K562 (cell line): ENCODE measurements around the gene LRRFIP2. TPM values are rescaled to one million over a fixed set of nuclear protein-coding genes. Genes with fewer than 3 reads are reported as not detected.

Source experiments
- ATAC-seq: fragments of 200-7000 bp; cut with Tn5 transposase; 3 replicates; pipeline ENCODE4 v1.9.1; 2020; ENCODE audit warnings: moderate library complexity
- BruUV-seq: library from RNA; stranded (reverse); fragments of 400-500 nt; replicated peaks from 2 replicates; lab custom pipeline; 2021; lab: Mats Ljungman, UMichigan
- CTCF ChIA-PET: fragments of 300-600 bp; formaldehyde crosslinking; extraction: SDS; loops from one replicate; lab custom pipeline; 2021; ENCODE audit warnings: low intra/inter-chr PET ratio; lab: Yijun Ruan, JAX
- POLR2A ChIA-PET: fragments of 300-600, 350-650 bp; sonication (Branson Sonifier 250); formaldehyde crosslinking; extraction: SDS; loops from one replicate; lab custom pipeline; 2021; ENCODE audit warnings: antibody characterized with exemption, inconsistent platforms; lab: Yijun Ruan, JAX
- DNase-seq, 4 experiments: peaks; one replicate each; pipeline versions ENCODE4 v3.0.0 to v3.0.0-alpha.2; 2011 to 2018; ENCODE audit warnings: low spot score in 3 of 4, mixed read lengths in 3 of 4; ENCODE audit errors: extremely low read depth in 1 of 4
- FAIRE-seq: peaks from 2 replicates; lab custom pipeline; 2011; peaks lifted over from hg19 to GRCh38; lab: Jason Lieb, UNC
- H2AFZ ChIP-seq: 2 replicates; pipeline ENCODE4 v1.6.0; 2011; ENCODE audit warnings: low read depth, low read length, control low read depth, inconsistent platforms
- H3K27ac ChIP-seq: fragments of 200-600 bp; 3 replicates; pipeline ENCODE4 v1.8.0; 2011; ENCODE audit warnings: low read depth, mild to moderate bottlenecking, control low read depth, inconsistent platforms, low read length, moderate library complexity, mixed read lengths; ENCODE audit errors: extremely low read depth
- H3K27me3 ChIP-seq, 2 experiments: fragments of 300-600 bp in 1 of 2; 2 replicates in 1 of 2; 3 replicates in 1 of 2; pipeline versions ENCODE4 v1.6.0 to v1.8.0; 2011; ENCODE audit warnings: inconsistent platforms in 2 of 2, low read length in 2 of 2, mild to moderate bottlenecking in 1 of 2, mixed read lengths in 1 of 2, moderate library complexity in 1 of 2; ENCODE audit not compliant: control insufficient read depth in 2 of 2, insufficient read depth in 2 of 2
- H3K36me3 ChIP-seq: fragments of 300-600 bp; 3 replicates; pipeline ENCODE4 v1.8.0; 2011; ENCODE audit warnings: mild to moderate bottlenecking, low read length, inconsistent platforms; ENCODE audit not compliant: control insufficient read depth, insufficient read depth
- H3K4me1 ChIP-seq, 2 experiments: fragments of 200-600 bp in 1 of 2; replicated peaks in 1 of 2; 2 replicates in 1 of 2; 3 replicates in 1 of 2; pipeline versions ENCODE4 v1.5.1 to v1.8.0; 2011; ENCODE audit warnings: inconsistent platforms in 2 of 2, low read length in 2 of 2, mild to moderate bottlenecking in 1 of 2, mixed read lengths in 1 of 2, moderate library complexity in 1 of 2; ENCODE audit not compliant: control insufficient read depth in 2 of 2, insufficient read depth in 2 of 2
- H3K4me2 ChIP-seq: 2 replicates; pipeline ENCODE4 v1.6.1; 2011; ENCODE audit warnings: low read length, control low read depth, inconsistent platforms, mixed read lengths; ENCODE audit not compliant: insufficient read depth
- H3K4me3 ChIP-seq: fragments of 200-600 bp; sonication (generic), shearing (Covaris generic); 2 replicates; pipeline ENCODE4 v1.5.1; 2016; ENCODE audit warnings: control low read depth, inconsistent platforms
- H3K79me2 ChIP-seq: fragments of 200-600 bp; 3 replicates; pipeline ENCODE4 v1.8.0; 2011; ENCODE audit warnings: low read length, inconsistent platforms; ENCODE audit not compliant: control insufficient read depth, insufficient read depth
- H3K9ac ChIP-seq, 2 experiments: 2 replicates each; pipeline versions ENCODE4 v1.6.0 to v1.6.1; 2011; ENCODE audit warnings: low read depth in 2 of 2, low read length in 2 of 2, control low read depth in 1 of 2, inconsistent platforms in 1 of 2, mild to moderate bottlenecking in 1 of 2, mixed read lengths in 1 of 2; ENCODE audit not compliant: insufficient read depth in 1 of 2
- H3K9me1 ChIP-seq: one replicate; pipeline ENCODE4 v1.6.0; 2011; ENCODE audit warnings: inconsistent platforms, mild to moderate bottlenecking, low read length, moderate library complexity; ENCODE audit not compliant: control insufficient read depth, insufficient read depth
- H3K9me3 ChIP-seq: replicated peaks from 2 replicates; pipeline ENCODE4 v1.5.1; 2011; ENCODE audit warnings: low read depth, low read length, inconsistent platforms; ENCODE audit not compliant: control insufficient read depth, insufficient read depth
- H4K20me1 ChIP-seq: replicated peaks from 2 replicates; pipeline ENCODE4 v1.6.1; 2011; ENCODE audit warnings: low read length, inconsistent platforms, mixed read lengths; ENCODE audit not compliant: control insufficient read depth, insufficient read depth
- ADNP ChIP-seq: fragments of 200-800 bp; sonication (Bioruptor generic); IDR thresholded peaks from 2 replicates; pipeline ENCODE4 v1.6.1; 2016; ENCODE audit warnings: missing genetic modification characterization, missing compliant biosample characterization
- ATF3 ChIP-seq, 2 experiments: fragments of 450-650 bp in 1 of 2; sonication (generic) in 1 of 2; formaldehyde crosslinking in 1 of 2; IDR thresholded peaks in 1 of 2; conservative IDR thresholded peaks in 1 of 2; 2 replicates each; pipeline versions ENCODE4 v1.6.1 to v1.8.1; 2016 to 2023; ENCODE audit warnings: mild to moderate bottlenecking in 2 of 2, moderate library complexity in 2 of 2, inconsistent platforms in 1 of 2, missing genetic modification reagents in 1 of 2
- DMBX1 ChIP-seq: fragments of 250-450 bp; sonication (Bioruptor Pico); IDR thresholded peaks from 2 replicates; pipeline ENCODE4 v1.8.0; 2022; ENCODE audit warnings: inconsistent platforms, mild to moderate bottlenecking, moderate library complexity, borderline replicate concordance
- FOSL1 ChIP-seq: fragments of 200-800 bp; sonication (Bioruptor generic); conservative IDR thresholded peaks from 2 replicates; pipeline ENCODE4 v1.6.1; 2016; ENCODE audit warnings: missing genetic modification characterization, missing compliant biosample characterization
- KLF1 ChIP-seq: fragments of 450-650 bp; IDR thresholded peaks from 2 replicates; pipeline ENCODE4 v1.6.1; 2016; ENCODE audit warnings: missing genetic modification characterization, missing compliant biosample characterization
- MEIS2 ChIP-seq: fragments of 450-650 bp; IDR thresholded peaks from 2 replicates; pipeline ENCODE4 v1.6.1; 2014; ENCODE audit warnings: mild to moderate bottlenecking; ENCODE audit not compliant: partially characterized antibody
- PKNOX1 ChIP-seq: fragments of 450-650 bp; IDR thresholded peaks from 2 replicates; pipeline ENCODE4 v1.6.1; 2016
- RFX1 ChIP-seq: fragments of 450-650 bp; IDR thresholded peaks from 2 replicates; pipeline ENCODE4 v1.6.1; 2016; ENCODE audit warnings: mild to moderate bottlenecking, moderate library complexity
- ZC3H4 ChIP-seq: sonication (generic); formaldehyde crosslinking; IDR thresholded peaks from 2 replicates; pipeline ENCODE4 v1.9.0; 2021; ENCODE audit warnings: missing genetic modification reagents, borderline replicate concordance
- ZNF24 ChIP-seq: fragments of 450-650 bp; IDR thresholded peaks from 2 replicates; pipeline ENCODE4 v1.6.1; 2016
- WGBS: fragments of 100-300 bp; shearing (Covaris generic); methylation state at CpG from one replicate; pipeline ENCODE4 v1.1.6; 2016; ENCODE audit warnings: low coverage, mixed read lengths; ENCODE audit not compliant: insufficient coverage; ENCODE audit errors: missing lambda C conversion rate; 5-methylcytosine and 5-hydroxymethylcytosine counted together
- in situ Hi-C: fragments of 300-500 bp; cut with MboI; formaldehyde crosslinking; loops from 4 replicates; pipeline ENCODE4 v1.15.0; 2018; ENCODE audit warnings: inconsistent platforms, mixed read lengths
- intact Hi-C: fragments of 100-400 bp; cut with micrococcal nuclease; formaldehyde crosslinking; loops from 2 replicates; pipeline ENCODE4 v1.14.2; 2022
- polyA plus RNA-seq, 8 experiments: library from polyadenylated mRNA; depleted of rRNA in 4 of 8; stranded (reverse) in 5 of 8; unstranded in 3 of 8; fragments of >200 nt; fragmentation: Nextera tagmentation in 2 of 8; fragmentation: Illumina TruSeq in 1 of 8; extraction: Ambion mirVana in 2 of 8; extraction: Trizol in 1 of 8; gene quantifications; 2 replicates each; pipeline versions ENCODE4 v1.2.1 to v1.2.3, GENCODE V29; 2011 to 2014; ENCODE audit warnings: inconsistent platforms in 1 of 8, missing spikeins in 1 of 8
- total RNA-seq, 7 experiments: library from RNA; depleted of rRNA in 6 of 7; stranded (reverse); fragments of >200 nt in 6 of 7; fragmentation: Illumina TruSeq in 2 of 7; extraction: Trizol in 2 of 7; gene quantifications; 2 replicates each; pipeline versions ENCODE4 v1.2.1 to v1.2.3, GENCODE V29; 2011 to 2021; ENCODE audit warnings: low replicate concordance in 1 of 7

LRRFIP2 gene
- total and polyA plus RNA-seq, 9 of the 15 experiments (the other 6 are each of a cell fraction or from before 2014, with no cell fraction given), result 9.9 to 53.9 (median 42.7) TPM

GRCh38 chr3:37130448-37130847, 43.9 kb downstream of the LRRFIP2 start:
- no peaks in the 10 kb centered on the region for H3K9me3 ChIP-seq
- no TSS peak for BruUV-seq
- ATAC-seq (no peak), FAIRE-seq (no peak), DNase-seq (no peak)
- 0 out of 3 replicates have a peak, but pooled peaks cover 4% of the 10 kb centered on the region for H3K79me2 ChIP-seq
- in situ Hi-C loops (no loop called here), intact Hi-C loops (no loop called here)
- no peaks in the 10 kb centered on the region for H3K27me3 ChIP-seq
- H2AFZ ChIP-seq, result no peak overlapping the region
- POLR2A ChIA-PET, result interaction anchor here (0.7 kb wide), 1 partner anchor 9 kb away, joined by 4 read pairs; no protein-coding TSS in a partner anchor
- TF ChIP-seq MEIS2 (peak; percentile 58), PKNOX1 (peak; percentile 78), RFX1 (no peak), KLF1 (tag) (no peak)
- H3K9me1 ChIP-seq, result no peaks in the 10 kb centered on the region
- CTCF ChIA-PET, result no interaction called here
- no peak overlapping the region for H3K4me3 ChIP-seq
- 0 out of 2 replicates have a peak, but pooled peaks cover 5% of the 10 kb centered on the region for H4K20me1 ChIP-seq
- H3K9ac ChIP-seq, result no peak overlapping the region
- no peak overlapping the region for H3K27ac ChIP-seq
- 51% methylated on average over 3 of the region's 3 CpGs for WGBS
- H3K4me1 ChIP-seq, result no peaks in the 10 kb centered on the region; a peak in 2 of 5 replicates
- H3K4me2 ChIP-seq, result no peak overlapping the region
- H3K36me3 ChIP-seq, result no peaks in the 10 kb centered on the region

- CTCF ChIA-PET, result no interaction called here
- Histone ChIP-seq H3K27me3 (no peaks in the 10 kb centered on the region), H3K36me3 (no peaks in the 10 kb centered on the region), H3K9me1 (no peaks in the 10 kb centered on the region), H3K79me2 (0 out of 3 replicates have a peak, but pooled peaks cover 4% of the 10 kb centered on the region), H3K9me3 (no peaks in the 10 kb centered on the region), H3K9ac (no peak overlapping the region), H4K20me1 (0 out of 2 replicates have a peak, but pooled peaks cover 5% of the 10 kb centered on the region), H3K27ac (no peak overlapping the region), H3K4me1 (peaks cover 0 to under 1% of the 10 kb centered on the region in 2 experiments; a peak in 2 of 5 replicates), H2AFZ (no peak overlapping the region), H3K4me3 (no peak overlapping the region), H3K4me2 (no peak overlapping the region)
- ATAC-seq (no peak), FAIRE-seq (no peak), DNase-seq (no peak)
- 82% methylated on average over 3 of the region's 3 CpGs for WGBS
- POLR2A ChIA-PET, result interaction anchor here (0.7 to 1.5 kb wide), 3 partner anchors 9 to 18 kb away, joined by 3 to 4 read pairs (median 3); no protein-coding TSS in a partner anchor
- intact Hi-C loops, result no loop called here
- in situ Hi-C loops, result no loop called here
- no TSS peak for BruUV-seq
- TF ChIP-seq DMBX1 (no peak), FOSL1 (tag) (peak; percentile 57), ADNP (tag) (no peak), ATF3 (IDR thresholded peaks at IDR 0.05) (peak; percentile 40; the same call in 1 of the 2 replicates), ATF3 (CRISPR knock-in tag; conservative IDR thresholded peaks at IDR 0.05) (no peak), ZNF24 (no peak), ZC3H4 (CRISPR knock-in tag) (no peak)
These were observed 44.5 kb downstream of the LRRFIP2 start for GRCh38 chr3:37129871-37130270.
